NT2/D1 (cell line): ENCODE data around the gene GFER.

ENCODE experiments used
- SUZ12 ChIP-seq: IDR thresholded peaks from 2 replicates; pipeline ENCODE4 v1.6.1; 2011; ENCODE audit not compliant: insufficient read length, insufficient read depth; ENCODE audit errors: extremely low read depth
- YY1 ChIP-seq: IDR thresholded peaks from 2 replicates; pipeline ENCODE4 v1.6.1; 2011; ENCODE audit not compliant: insufficient read length, insufficient read depth
- ZNF274 ChIP-seq: IDR thresholded peaks from 2 replicates; pipeline ENCODE4 v1.6.1; 2011; ENCODE audit warnings: mild to moderate bottlenecking, low read depth, low read length

DNA sequence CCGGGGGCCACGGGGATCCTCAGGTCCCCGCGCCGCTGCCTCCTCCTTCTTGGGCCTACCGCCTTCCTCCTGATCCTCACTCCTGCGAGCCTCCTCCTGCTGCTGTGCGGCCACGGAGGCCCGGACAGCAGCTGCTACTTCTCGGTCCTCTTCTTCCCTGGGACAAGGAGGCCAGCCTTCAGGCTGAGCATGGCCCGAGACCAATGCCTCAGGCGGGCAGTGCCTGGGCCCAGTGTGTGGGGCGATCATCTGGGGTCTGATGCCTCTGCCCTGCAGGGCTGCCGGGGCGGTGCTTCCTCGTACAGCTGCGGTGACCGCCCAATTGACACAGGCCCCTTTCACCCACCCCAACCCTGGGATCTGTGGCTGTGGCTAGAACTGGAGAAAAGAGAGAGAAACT, 17.0 kb downstream of the GFER start:
- TF ChIP-seq YY1 (no peak), SUZ12 (no peak), ZNF274 (no peak)
